HG02610 (cell line): Measurements from ENCODE around the gene FCHSD2.
"Not testable (repeated sequence)": the region's sequence is repeated elsewhere in the genome, so short reads cannot be mapped to it uniquely, and the experiment has no call there.

ENCODE experiments used
- ATAC-seq: cut with Tn5 transposase; IDR thresholded peaks from one replicate; pipeline ENCODE4 v1.9.1; 2021; ENCODE audit warnings: mild to moderate bottlenecking, moderate library complexity; ENCODE audit not compliant: unreplicated experiment

FCHSD2 gene

GRCh38 chr11:72940417-72940816 lies 201.7 kb downstream of the FCHSD2 start:
- ATAC-seq = no peak

GRCh38 chr11:72939031-72939430 lies 203.1 kb downstream of the FCHSD2 start:
- ATAC-seq = no peak

GRCh38 chr11:72937439-72937838 lies 204.7 kb downstream of the FCHSD2 start:
- no peak for ATAC-seq

- ATAC-seq = no peak
Observed at GRCh38 chr11:72935700-72936099, 206.4 kb downstream of the FCHSD2 start.

GRCh38 chr11:72932132-72932570 lies 210.0 kb downstream of the FCHSD2 start:
- no peak for ATAC-seq

GRCh38 chr11:72930008-72930407 lies 212.1 kb downstream of the FCHSD2 start:
- no peak for ATAC-seq

- no peak for ATAC-seq
Observed at GRCh38 chr11:72929256-72929655, 212.9 kb downstream of the FCHSD2 start.

- no peak for ATAC-seq
Observed at GRCh38 chr11:72927380-72927779, 214.7 kb downstream of the FCHSD2 start.

- no peak for ATAC-seq
Observed at GRCh38 chr11:72926076-72926475, 216.0 kb downstream of the FCHSD2 start.

- no peak for ATAC-seq
Observed at GRCh38 chr11:72925656-72926055, 216.5 kb downstream of the FCHSD2 start.

GRCh38 chr11:72924568-72925190 lies 217.4 kb downstream of the FCHSD2 start:
- no peak for ATAC-seq

- no peak for ATAC-seq
Observed at GRCh38 chr11:72921028-72921716, 220.9 kb downstream of the FCHSD2 start.

GRCh38 chr11:72920001-72920400 lies 222.1 kb downstream of the FCHSD2 start:
- ATAC-seq = no peak

- no peak for ATAC-seq
Observed at GRCh38 chr11:72918851-72919250, 223.3 kb downstream of the FCHSD2 start.

GRCh38 chr11:72912253-72912652 lies 229.9 kb downstream of the FCHSD2 start:
- ATAC-seq = no peak

- not testable (repeated sequence) for ATAC-seq
Observed at GRCh38 chr11:72909558-72910388, 232.3 kb downstream of the FCHSD2 start.

- no peak for ATAC-seq
Observed at GRCh38 chr11:72908032-72908676, 234.0 kb downstream of the FCHSD2 start.

GRCh38 chr11:72904016-72904415 lies 238.1 kb downstream of the FCHSD2 start:
- ATAC-seq = no peak

GRCh38 chr11:72901374-72901773 lies 240.7 kb downstream of the FCHSD2 start:
- ATAC-seq = no peak

GRCh38 chr11:72900013-72900412 lies 242.1 kb downstream of the FCHSD2 start:
- no peak for ATAC-seq

GRCh38 chr11:72899238-72899637 lies 242.9 kb downstream of the FCHSD2 start:
- no peak for ATAC-seq
